Medulla oblongata (tissue), 1 donor: ENCODE measurements around the gene GNAS.
"Not testable (repeated sequence)": the region's sequence is repeated elsewhere in the genome, so short reads cannot be mapped to it uniquely, and the experiment has no call there.

Source experiments
- DNase-seq: peaks from one replicate; pipeline ENCODE4 v3.0.0-alpha.2; 2015; ENCODE audit errors: extremely low spot score

GNAS gene

GRCh38 chr20:58927490-58928061 lies 75.1 kb downstream of the GNAS start:
- no peak for DNase-seq

DNA sequence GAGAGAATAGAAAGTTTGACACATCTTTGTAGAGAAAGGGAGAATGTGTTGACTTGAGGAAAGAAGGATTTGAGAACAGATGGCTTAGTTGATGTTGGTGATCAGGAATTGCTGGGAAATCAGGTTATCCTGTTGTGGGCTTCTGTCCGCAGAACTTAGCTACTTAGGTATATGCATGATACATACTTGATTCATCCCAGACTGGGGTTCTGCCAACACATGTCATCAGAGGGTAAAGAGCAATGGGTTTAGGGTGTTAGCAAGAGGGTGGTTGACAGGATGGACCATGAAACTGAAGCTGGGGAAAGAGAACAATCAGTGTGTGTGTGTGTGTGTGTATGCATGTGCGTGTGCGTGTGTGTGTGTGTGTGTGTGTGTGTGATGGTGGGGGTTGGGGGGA lies 78.0 kb downstream of the GNAS start:
- no peak for DNase-seq

DNA sequence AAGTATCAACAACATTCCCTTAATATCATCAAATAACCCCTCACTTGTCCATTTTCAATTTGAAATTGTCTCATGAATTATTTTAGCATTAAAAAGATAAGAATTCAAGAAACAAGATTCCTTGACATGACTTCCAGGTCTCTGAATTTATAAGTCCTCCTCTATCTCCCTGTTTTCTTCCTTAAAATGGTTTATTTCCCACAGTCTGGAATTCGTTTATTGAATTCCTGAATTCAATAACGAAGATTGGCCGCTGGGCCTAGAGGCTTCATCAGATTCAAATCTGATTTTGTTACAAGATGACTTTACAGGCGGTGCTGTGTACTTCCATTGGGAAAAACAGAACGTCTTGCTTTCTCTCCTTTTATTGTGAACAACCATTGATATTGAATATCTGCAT lies 79.7 kb downstream of the GNAS start:
- no peak for DNase-seq

GRCh38 chr20:58938078-58938477 lies 85.6 kb downstream of the GNAS start:
- peak; percentile 5 for DNase-seq

GRCh38 chr20:58938541-58938940 lies 86.0 kb downstream of the GNAS start:
- DNase-seq = peak; percentile 51

- DNase-seq = peak; percentile 13
These were observed 89.0 kb downstream of the GNAS start for GRCh38 chr20:58941471-58941870.

DNA sequence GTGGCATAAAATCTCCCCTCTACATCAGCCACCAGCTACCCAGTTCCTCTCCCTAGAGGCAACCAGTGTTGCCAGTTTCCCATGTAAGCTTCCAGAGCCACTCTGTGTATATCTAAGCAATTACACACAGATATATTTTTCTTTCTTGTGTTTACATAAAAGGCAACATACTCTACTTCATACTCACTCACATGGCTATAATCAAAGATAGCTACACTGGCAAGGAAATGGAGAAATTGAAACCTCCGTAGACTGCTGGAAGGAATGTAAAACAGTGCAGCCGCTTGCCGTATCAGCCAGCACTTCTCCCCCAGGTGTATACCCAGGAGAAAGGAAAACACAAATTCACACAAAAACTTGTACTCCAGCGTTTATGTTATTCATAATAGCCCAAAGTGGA lies 90.0 kb downstream of the GNAS start:
- no peak for DNase-seq

DNA sequence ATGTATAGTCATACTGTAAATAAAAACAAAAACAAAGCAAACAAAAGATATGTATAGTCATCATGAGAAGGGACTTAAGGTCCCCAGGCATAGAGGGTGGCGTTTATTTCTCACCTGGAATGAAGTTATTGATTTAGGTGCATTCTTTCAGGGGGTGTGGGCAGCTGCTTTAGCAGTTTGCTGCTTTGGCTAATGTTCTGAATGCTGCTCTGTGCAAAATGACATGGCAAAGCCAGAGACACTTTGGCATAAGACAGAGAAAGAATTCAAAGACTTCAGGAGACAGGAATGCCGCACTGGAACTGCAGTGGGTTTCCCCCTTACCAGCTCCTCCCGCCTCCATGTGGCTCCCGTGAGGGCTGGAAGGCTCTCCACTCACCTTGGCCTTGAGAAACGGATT lies 92.1 kb downstream of the GNAS start:
- no peak for DNase-seq

DNA sequence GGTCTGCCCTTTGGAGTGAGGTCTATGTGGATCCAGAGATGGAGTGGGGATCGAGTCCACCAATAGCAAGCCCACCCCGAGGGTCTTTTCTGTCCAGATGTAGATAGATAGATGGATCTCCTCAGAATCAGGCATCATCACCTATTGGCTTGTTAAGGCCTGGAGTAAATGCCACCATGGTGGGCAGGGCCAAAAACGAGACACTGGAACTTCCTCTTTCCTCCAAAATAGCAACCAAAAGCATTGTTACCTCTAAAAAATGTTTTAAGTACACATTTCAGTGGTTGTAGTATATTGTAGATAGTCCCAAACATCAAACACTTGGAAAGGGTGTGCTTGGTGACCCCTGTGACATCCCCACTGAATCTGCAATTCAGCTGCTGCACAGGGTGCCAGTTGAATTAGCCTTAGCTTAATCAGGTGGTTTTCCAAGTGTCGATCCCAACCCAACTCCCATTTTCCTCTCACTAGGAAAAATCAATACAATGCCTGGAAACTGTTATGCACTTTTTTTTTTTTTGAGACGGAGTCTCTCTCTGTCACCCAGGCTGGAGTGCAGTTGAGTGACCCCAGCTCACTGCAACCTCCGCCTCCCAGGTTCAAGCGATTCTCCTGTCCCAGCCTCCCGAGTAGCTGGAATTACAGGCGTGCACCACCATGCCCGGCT lies 93.6 kb downstream of the GNAS start:
- DNase-seq = no peak

- DNase-seq = not testable (repeated sequence)
These were observed 95.4 kb downstream of the GNAS start for GRCh38 chr20:58947797-58948388.

GRCh38 chr20:58950603-58951002 lies 98.1 kb downstream of the GNAS start:
- DNase-seq = no peak

- DNase-seq = no peak
These were observed 100.5 kb downstream of the GNAS start for GRCh38 chr20:58953050-58953449.

DNA sequence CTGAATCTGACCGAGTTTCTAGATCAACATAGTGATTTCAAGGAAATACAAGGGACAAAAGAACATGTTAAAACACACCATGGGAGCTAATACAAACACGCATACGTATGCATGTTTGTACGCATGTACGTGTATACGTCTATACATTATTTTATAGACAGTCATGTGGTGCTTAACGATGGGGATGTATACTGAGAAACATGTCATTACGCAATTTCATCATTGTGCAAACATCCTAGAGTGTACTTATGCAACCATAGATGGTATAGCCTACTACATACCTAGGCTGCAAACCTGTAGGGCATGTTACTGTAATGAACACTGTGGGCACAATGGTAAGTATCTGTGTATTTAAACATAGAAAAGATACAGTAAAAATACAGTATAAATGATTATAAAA lies 103.6 kb downstream of the GNAS start:
- no peak for DNase-seq

GRCh38 chr20:58959652-58960051 lies 107.1 kb downstream of the GNAS start:
- no peak for DNase-seq
